HCT116 (cell line): ENCODE data around the gene FAXC. TPM values are rescaled to one million over a fixed set of nuclear protein-coding genes. Genes with fewer than 3 reads are reported as not detected.

Experiments used
- ATAC-seq: fragments of 200-7000 bp; cut with Tn5 transposase; 2 replicates; pipeline ENCODE4 v1.9.1; 2020; ENCODE audit warnings: mild to moderate bottlenecking, moderate library complexity
- BruUV-seq: library from RNA; stranded (reverse); fragments of 400-500 nt; replicated peaks from 2 replicates; lab custom pipeline; 2021; lab: Mats Ljungman, UMichigan
- CTCF ChIA-PET: fragments of 300-600 bp; sonication (Branson Sonifier 250); formaldehyde crosslinking; loops from one replicate; lab custom pipeline; 2021; ENCODE audit warnings: antibody characterized with exemption; lab: Charles Lee
- POLR2A ChIA-PET: fragments of 300-600, 350-600 bp; sonication (Branson Sonifier 250); formaldehyde crosslinking; loops from one replicate; lab custom pipeline; 2021; ENCODE audit warnings: antibody characterized with exemption; lab: Charles Lee
- RAD21 ChIA-PET, 2 experiments: fragments of 300-600 bp; sonication (Branson Sonifier 250); formaldehyde crosslinking; loops; one replicate each; lab custom pipeline; 2023; ENCODE audit warnings: low total read pairs in 2 of 2; ENCODE audit not compliant: uncharacterized antibody in 2 of 2, unreplicated experiment in 2 of 2, low non-redundant PET in 1 of 2; lab: Charles Lee
- DNase-seq: peaks from one replicate; pipeline ENCODE4 v3.0.0-alpha.2; 2010; ENCODE audit warnings: low read depth, low spot score
- H2AFZ ChIP-seq: fragments of 200-600 bp; shearing (Covaris generic), sonication (generic); 2 replicates; pipeline ENCODE4 v1.6.1; 2017; ENCODE audit warnings: low read depth, mixed run types, mixed read lengths, antibody characterized with exemption, low read length; ENCODE audit not compliant: poor library complexity, severe bottlenecking
- H3K27ac ChIP-seq: 2 replicates; pipeline ENCODE4 v1.5.1; 2012; ENCODE audit warnings: low read depth, low read length
- H3K27me3 ChIP-seq: fragments of 200-600 bp; sonication (generic); 2 replicates; pipeline ENCODE4 v1.6.1; 2016; ENCODE audit warnings: mixed run types, low read length, mixed read lengths; ENCODE audit not compliant: insufficient read depth
- H3K36me3 ChIP-seq, 2 experiments: fragments of 200-500 bp in 1 of 2; fragments of 200-600 bp in 1 of 2; sonication (Bioruptor generic) in 1 of 2; sonication (generic) in 1 of 2; 2 replicates each; pipeline versions ENCODE4 v1.5.1 to v1.6.1; 2014 to 2016; ENCODE audit warnings: low read length in 2 of 2, inconsistent platforms in 1 of 2, mixed read lengths in 1 of 2, mixed run types in 1 of 2; ENCODE audit not compliant: insufficient read depth in 2 of 2, control insufficient read depth in 1 of 2
- H3K4me1 ChIP-seq, 2 experiments: fragments of 200-600 bp in 1 of 2; sonication (generic) in 1 of 2; 2 replicates each; pipeline versions ENCODE4 v1.5.1 to v1.6.1; 2012 to 2017; ENCODE audit warnings: low read length in 2 of 2, inconsistent platforms in 1 of 2, mild to moderate bottlenecking in 1 of 2, mixed read lengths in 1 of 2, mixed run types in 1 of 2, moderate library complexity in 1 of 2; ENCODE audit not compliant: insufficient read depth in 2 of 2, control insufficient read depth in 1 of 2
- H3K4me2 ChIP-seq: fragments of 200-600 bp; sonication (generic); 2 replicates; pipeline ENCODE4 v1.6.1; 2017; ENCODE audit warnings: mixed run types, low read length, mixed read lengths
- H3K4me3 ChIP-seq, 2 experiments: fragments of 200-600 bp in 1 of 2; sonication (generic) in 1 of 2; replicated peaks in 1 of 2; 2 replicates each; pipeline ENCODE4 v1.5.1; 2011 to 2016; ENCODE audit warnings: low read length in 2 of 2, control low read depth in 1 of 2, low read depth in 1 of 2, mild to moderate bottlenecking in 1 of 2, mixed read lengths in 1 of 2, mixed run types in 1 of 2
- H3K79me2 ChIP-seq: fragments of 200-600 bp; sonication (generic); 2 replicates; pipeline ENCODE4 v1.6.1; 2017; ENCODE audit warnings: mild to moderate bottlenecking, mixed run types, low read length, moderate library complexity, mixed read lengths; ENCODE audit not compliant: insufficient read depth
- H3K9ac ChIP-seq: fragments of 200-600 bp; sonication (generic); 2 replicates; pipeline ENCODE4 v1.6.1; 2016; ENCODE audit warnings: low read length, mixed read lengths
- H3K9me2 ChIP-seq: fragments of 200-600 bp; sonication (generic), shearing (Covaris generic); 2 replicates; pipeline ENCODE4 v1.6.1; 2017; ENCODE audit warnings: mixed run types, mild to moderate bottlenecking, moderate library complexity; ENCODE audit not compliant: insufficient read depth
- H3K9me3 ChIP-seq, 2 experiments: fragments of 200-500 bp in 1 of 2; fragments of 200-600 bp in 1 of 2; sonication (Bioruptor generic) in 1 of 2; sonication (generic) in 1 of 2; 2 replicates each; pipeline ENCODE4 v1.6.1; 2014 to 2017; ENCODE audit warnings: low read length in 2 of 2, mixed read lengths in 2 of 2, inconsistent platforms in 1 of 2, low read depth in 1 of 2, mild to moderate bottlenecking in 1 of 2, mixed run types in 1 of 2, moderate library complexity in 1 of 2; ENCODE audit not compliant: control insufficient read depth in 1 of 2, insufficient read depth in 1 of 2
- H4K20me1 ChIP-seq: fragments of 200-600 bp; sonication (generic), shearing (Covaris generic); 2 replicates; pipeline ENCODE4 v1.6.1; 2017; ENCODE audit warnings: mixed run types, mild to moderate bottlenecking, moderate library complexity; ENCODE audit not compliant: insufficient read depth
- ATF3 ChIP-seq: IDR thresholded peaks from 2 replicates; pipeline ENCODE4 v1.6.1; 2012
- CTCF ChIP-seq, 3 experiments: fragments of 200-600 bp in 1 of 3; sonication (generic) in 1 of 3; IDR thresholded peaks in 2 of 3; conservative IDR thresholded peaks in 1 of 3; 2 replicates each; pipeline ENCODE4 v1.5.1; 2012 to 2017; ENCODE audit warnings: low read depth in 2 of 3, low read length in 2 of 3, antibody characterized with exemption in 1 of 3, borderline replicate concordance in 1 of 3, control low read depth in 1 of 3, mild to moderate bottlenecking in 1 of 3, mixed read lengths in 1 of 3, mixed run types in 1 of 3, moderate library complexity in 1 of 3; ENCODE audit not compliant: insufficient read depth in 1 of 3
- EZH2 ChIP-seq: fragments of 200-600 bp; sonication (generic); IDR thresholded peaks from 2 replicates; pipeline ENCODE4 v1.6.1; 2017; ENCODE audit warnings: antibody characterized with exemption, mixed run types
- RAD21 ChIP-seq: IDR thresholded peaks from 2 replicates; pipeline ENCODE4 v1.6.1; 2012; ENCODE audit warnings: low read depth, mild to moderate bottlenecking
- TCF7L2 ChIP-seq: IDR thresholded peaks from 2 replicates; pipeline ENCODE4 v1.7.0; 2011; ENCODE audit warnings: borderline replicate concordance, inconsistent platforms; ENCODE audit not compliant: insufficient read depth, insufficient read length; ENCODE audit errors: extremely low read depth
- YY1 ChIP-seq: IDR thresholded peaks from 2 replicates; pipeline ENCODE4 v1.6.1; 2011; ENCODE audit warnings: low read length, low read depth, moderate library complexity, mild to moderate bottlenecking; ENCODE audit not compliant: insufficient replicate concordance; ENCODE audit errors: extremely low read depth
- ZBTB33 ChIP-seq: IDR thresholded peaks from 2 replicates; pipeline ENCODE4 v1.6.1; 2011; ENCODE audit warnings: mild to moderate bottlenecking, low read length, moderate library complexity; ENCODE audit not compliant: insufficient replicate concordance; ENCODE audit errors: extremely low read depth
- ZFX ChIP-seq: fragments of 450-650 bp; IDR thresholded peaks from 2 replicates; pipeline ENCODE4 v1.6.1; 2017
- intact Hi-C: fragments of 100-400 bp; cut with micrococcal nuclease; formaldehyde crosslinking; loops from 2 replicates; pipeline ENCODE4 v1.10.0; 2022
- total RNA-seq: library from RNA; stranded (reverse); gene quantifications from one replicate; pipeline ENCODE4 v1.2.1, GENCODE V29; 2021; ENCODE audit not compliant: unreplicated experiment

Gene FAXC
- total RNA-seq, 1 experiment from 2014 or later = 4.7 TPM

- TF ChIP-seq RAD21 = no peak
Observed at GRCh38 chr6:99366852-99367251, 17.4 kb upstream of the FAXC start (continued).

- Histone ChIP-seq H3K27me3 (no peaks in the 10 kb centered on the region), H3K4me1 (no peaks in the 10 kb centered on the region), H3K79me2 (no peaks in the 10 kb centered on the region), H3K27ac (no peak overlapping the region), H3K9ac (no peak overlapping the region), H3K4me3 (no peak overlapping the region), H2AFZ (no peak overlapping the region), H4K20me1 (no peaks in the 10 kb centered on the region), H3K4me2 (no peak overlapping the region), H3K9me2 (no peaks in the 10 kb centered on the region), H3K9me3 (no peaks in the 10 kb centered on the region), H3K36me3 (no peaks in the 10 kb centered on the region)
- ChIA-PET RAD21 (no interaction called here), POLR2A (no interaction called here), CTCF (no interaction called here)
- intact Hi-C loops = no loop called here
- no TSS peak for BruUV-seq
- TF ChIP-seq ATF3 = no peak
- no peak for TF ChIP-seq RAD21
- TF ChIP-seq EZH2 = no peak
- TF ChIP-seq TCF7L2 = no peak
- no peak for TF ChIP-seq ZBTB33
- TF ChIP-seq CTCF (IDR thresholded peaks at IDR 0.05 in 2 of 3, conservative IDR thresholded peaks at IDR 0.05 in 1 of 3; ENCODE audit: borderline replicate concordance in 1 of 3, insufficient read depth in 1 of 3, low read depth in 2 of 3, low read length in 2 of 3) = no peak
- TF ChIP-seq YY1 = no peak
- TF ChIP-seq ZFX = no peak
- DNase-seq = no peak
- no peak for ATAC-seq
Observed at GRCh38 chr6:99364026-99364425, 14.6 kb upstream of the FAXC start.
